IMR-90 (cell line): Measurements from ENCODE around the gene TALDO1. TPM values are rescaled to one million over a fixed set of nuclear protein-coding genes. Genes with fewer than 3 reads are reported as not detected.

Experiments
- ATAC-seq: fragments of 200-7000 bp; cut with Tn5 transposase; 2 replicates; pipeline ENCODE4 v1.9.1; 2020; ENCODE audit warnings: low read depth, mild to moderate bottlenecking, moderate library complexity
- BruUV-seq: library from RNA; stranded (reverse); fragments of 400-500 nt; replicated peaks from 2 replicates; lab custom pipeline; 2021; lab: Mats Ljungman, UMichigan
- CTCF ChIA-PET: fragments of 300-600 bp; formaldehyde crosslinking; extraction: SDS; loops from one replicate; lab custom pipeline; 2021; ENCODE audit warnings: antibody characterized with exemption; lab: Yijun Ruan, JAX
- POLR2A ChIA-PET: fragments of 300-600 bp; sonication (Branson Sonifier 250); formaldehyde crosslinking; loops from one replicate; lab custom pipeline; 2022; ENCODE audit warnings: antibody characterized with exemption; ENCODE audit not compliant: unreplicated experiment; lab: Charles Lee
- DNase-seq: peaks from one replicate; pipeline ENCODE4 v3.0.0; 2013
- H2AFZ ChIP-seq: replicated peaks from 2 replicates; pipeline ENCODE3; 2013; ENCODE audit warnings: low read length, mild to moderate bottlenecking; ENCODE audit not compliant: poor library complexity
- H2AK5ac ChIP-seq: 2 replicates; pipeline ENCODE4 v1.6.1; 2013; ENCODE audit warnings: low read depth, low read length, inconsistent platforms
- H2AK9ac ChIP-seq: replicated peaks from 2 replicates; pipeline ENCODE3; 2013; ENCODE audit warnings: mild to moderate bottlenecking, low read depth, low read length, moderate library complexity; ENCODE audit not compliant: poor library complexity
- H2BK120ac ChIP-seq: 2 replicates; pipeline ENCODE4 v1.6.1; 2013; ENCODE audit warnings: low read depth, low read length, inconsistent platforms
- H2BK15ac ChIP-seq: 3 replicates; pipeline ENCODE4 v1.6.1; 2013; ENCODE audit warnings: low read depth, low read length, inconsistent platforms
- H2BK20ac ChIP-seq: 2 replicates; pipeline ENCODE4 v1.6.1; 2013; ENCODE audit warnings: low read depth, mild to moderate bottlenecking, inconsistent platforms, low read length, moderate library complexity
- H2BK5ac ChIP-seq: 2 replicates; pipeline ENCODE4 v1.6.1; 2013; ENCODE audit warnings: mild to moderate bottlenecking, low read depth, low read length, inconsistent platforms; ENCODE audit not compliant: poor library complexity, severe bottlenecking
- H3K14ac ChIP-seq: replicated peaks from 2 replicates; pipeline ENCODE4 v1.6.1; 2013; ENCODE audit warnings: low read depth, low read length, inconsistent platforms
- H3K18ac ChIP-seq: 2 replicates; pipeline ENCODE4 v1.6.1; 2013; ENCODE audit warnings: low read depth, low read length, control low read depth
- H3K23ac ChIP-seq: 2 replicates; pipeline ENCODE4 v1.6.1; 2013; ENCODE audit warnings: low read depth, low read length, inconsistent platforms
- H3K27ac ChIP-seq: 2 replicates; pipeline ENCODE4 v1.5.1; 2013; ENCODE audit warnings: mild to moderate bottlenecking, control low read depth, low read length; ENCODE audit not compliant: insufficient read depth
- H3K27me3 ChIP-seq: 2 replicates; pipeline ENCODE4 v1.6.1; 2013; ENCODE audit warnings: low read length; ENCODE audit not compliant: control insufficient read depth, insufficient read depth
- H3K36me3 ChIP-seq: 2 replicates; pipeline ENCODE4 v1.6.1; 2013; ENCODE audit warnings: low read length, mixed read lengths; ENCODE audit not compliant: control insufficient read depth, insufficient read depth
- H3K4ac ChIP-seq: 2 replicates; pipeline ENCODE4 v1.6.1; 2013; ENCODE audit warnings: low read depth, low read length, inconsistent platforms
- H3K4me1 ChIP-seq: 2 replicates; pipeline ENCODE4 v1.6.1; 2013; ENCODE audit warnings: low read length, mixed read lengths; ENCODE audit not compliant: control insufficient read depth, insufficient read depth
- H3K4me2 ChIP-seq: 2 replicates; pipeline ENCODE4 v1.6.1; 2013; ENCODE audit warnings: low read depth, mild to moderate bottlenecking, control low read depth, low read length, moderate library complexity
- H3K4me3 ChIP-seq: 2 replicates; pipeline ENCODE4 v1.5.1; 2013; ENCODE audit warnings: low read depth, mild to moderate bottlenecking, control low read depth, low read length, moderate library complexity; ENCODE audit not compliant: insufficient read depth
- H3K56ac ChIP-seq: 2 replicates; pipeline ENCODE4 v1.6.1; 2013; ENCODE audit warnings: low read length, inconsistent platforms; ENCODE audit not compliant: insufficient read depth; ENCODE audit errors: extremely low read depth
- H3K79me1 ChIP-seq, 2 experiments: 2 replicates each; pipeline ENCODE4 v1.6.1; 2013; ENCODE audit warnings: low read length in 2 of 2, inconsistent platforms in 1 of 2, low read depth in 1 of 2
- H3K9ac ChIP-seq: 2 replicates; pipeline ENCODE4 v1.6.1; 2013; ENCODE audit warnings: low read depth, low read length, control low read depth
- H3K9me1 ChIP-seq: 2 replicates; pipeline ENCODE4 v1.6.1; 2013; ENCODE audit warnings: low read length, inconsistent platforms; ENCODE audit not compliant: insufficient read depth
- H3K9me3 ChIP-seq: 2 replicates; pipeline ENCODE4 v1.6.1; 2013; ENCODE audit warnings: low read length; ENCODE audit not compliant: control insufficient read depth, insufficient read depth
- H4K20me1 ChIP-seq: 2 replicates; pipeline ENCODE4 v1.6.1; 2013; ENCODE audit warnings: low read length, inconsistent platforms; ENCODE audit not compliant: insufficient read depth
- H4K5ac ChIP-seq: 2 replicates; pipeline ENCODE4 v1.6.1; 2013; ENCODE audit warnings: mild to moderate bottlenecking, low read depth, low read length, control low read depth
- H4K8ac ChIP-seq, 2 experiments: 2 replicates each; pipeline ENCODE4 v1.6.1; 2013; ENCODE audit warnings: low read depth in 2 of 2, low read length in 2 of 2, control low read depth in 1 of 2, inconsistent platforms in 1 of 2
- H4K91ac ChIP-seq: 2 replicates; pipeline ENCODE4 v1.6.1; 2013; ENCODE audit warnings: low read depth, low read length, inconsistent platforms; ENCODE audit not compliant: insufficient read depth
- BHLHE40 ChIP-seq: fragments of 150-350 bp; IDR thresholded peaks from 2 replicates; pipeline ENCODE4 v1.6.1; 2016; ENCODE audit warnings: mild to moderate bottlenecking, low read depth, low read length
- CHD1 ChIP-seq: IDR thresholded peaks from 2 replicates; pipeline ENCODE4 v1.6.1; 2012; ENCODE audit warnings: low read depth, low read length, improper control_type of control experiment
- FOS ChIP-seq: fragments of 150-350 bp; IDR thresholded peaks from 2 replicates; pipeline ENCODE4 v1.6.1; 2016; ENCODE audit warnings: low read depth, low read length
- MAFK ChIP-seq: IDR thresholded peaks from 2 replicates; pipeline ENCODE4 v1.6.1; 2012; ENCODE audit warnings: low read depth, low read length, improper control_type of control experiment
- MAZ ChIP-seq: IDR thresholded peaks from 2 replicates; pipeline ENCODE4 v1.6.1; 2012; ENCODE audit warnings: low read depth, mild to moderate bottlenecking, low read length, improper control_type of control experiment, moderate library complexity, borderline replicate concordance
- RCOR1 ChIP-seq: IDR thresholded peaks from 2 replicates; pipeline ENCODE4 v1.6.1; 2012; ENCODE audit warnings: mild to moderate bottlenecking, low read length, improper control_type of control experiment; ENCODE audit not compliant: insufficient replicate concordance
- RFX5 ChIP-seq: IDR thresholded peaks from 2 replicates; pipeline ENCODE4 v1.8.0; 2012; ENCODE audit warnings: low read depth, mild to moderate bottlenecking, low read length, moderate library complexity
- SMC3 ChIP-seq: fragments of 150-350 bp; IDR thresholded peaks from 2 replicates; pipeline ENCODE4 v1.6.1; 2016; ENCODE audit warnings: low read depth, mild to moderate bottlenecking, antibody characterized with exemption, low read length, moderate library complexity
- WGBS, 2 experiments: methylation state at CpG; one replicate each; pipeline versions ENCODE4 v1.1.5 to v1.1.7; 2013; ENCODE audit warnings: missing lambda C conversion rate in 2 of 2; ENCODE audit not compliant: insufficient read length in 1 of 2; ENCODE audit errors: extremely low coverage in 2 of 2; 5-methylcytosine and 5-hydroxymethylcytosine counted together
- dilution Hi-C: fragments of 300-500 bp; cut with HindIII; formaldehyde crosslinking; loops from one replicate; pipeline ENCODE4 v1.14.3; 2018; ENCODE audit warnings: low sequenced_read_pairs; ENCODE audit not compliant: unreplicated experiment
- in situ Hi-C: fragments of 300-500 bp; cut with MboI; formaldehyde crosslinking; loops from 3 replicates; pipeline ENCODE4 v1.14.3; 2019; ENCODE audit warnings: low sequenced_read_pairs, inconsistent platforms, mixed read lengths
- intact Hi-C: fragments of 100-400 bp; cut with micrococcal nuclease; formaldehyde crosslinking; loops from 2 replicates; pipeline ENCODE4 v1.10.0; 2022
- polyA plus RNA-seq, 3 experiments: library from polyadenylated mRNA; depleted of rRNA; stranded (reverse); fragments of >200 nt; gene quantifications; 2 replicates each; pipeline ENCODE4 v1.2.3, GENCODE V29; 2012; ENCODE audit warnings: low replicate concordance in 1 of 3
- total RNA-seq: library from RNA; depleted of rRNA; stranded (reverse); fragments of >200 nt; gene quantifications from 2 replicates; pipeline ENCODE4 v1.2.3, GENCODE V29; 2012
- TF ChIP-seq, protein P1 (sequence below): fragments of 150-350 bp; IDR thresholded peaks from 2 replicates; pipeline ENCODE4 v1.6.1; 2017; ENCODE audit warnings: mild to moderate bottlenecking, antibody characterized with exemption, low read length, low read depth

The TALDO1 gene
- total and polyA plus RNA-seq, 2 of the 4 experiments (the other 2 are of a cell fraction) = 147 to 210 TPM

DNA sequence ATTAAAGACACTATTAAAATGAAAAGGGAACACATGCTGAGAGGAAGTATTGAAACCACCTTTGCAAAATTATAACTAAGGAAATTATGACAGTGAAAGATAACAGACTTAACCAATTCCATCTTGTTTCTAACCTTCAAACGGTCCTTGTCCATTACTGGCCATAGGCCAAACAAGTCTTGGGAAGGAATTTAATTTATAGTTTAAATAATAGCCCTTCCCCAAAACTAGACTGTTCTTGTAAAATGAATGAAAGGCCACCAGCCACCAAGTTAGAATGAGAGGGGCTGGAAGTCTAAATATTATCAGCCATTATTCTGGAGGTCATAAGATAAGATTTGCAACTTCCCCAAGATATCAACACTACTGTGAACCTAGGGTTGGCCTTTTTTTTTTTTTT, 1.8 kb upstream of the TALDO1 start:
- Histone ChIP-seq H3K56ac (no peak overlapping the region), H3K9ac (no peak overlapping the region), H3K27ac (no peak overlapping the region), H3K27me3 (no peaks in the 10 kb centered on the region), H4K20me1 (peaks cover 20% of the 10 kb centered on the region), H4K5ac (no peak overlapping the region), H2AFZ (no peak overlapping the region), H3K18ac (no peak overlapping the region), H2BK15ac (no peak overlapping the region), H2BK20ac (no peak overlapping the region), H2BK5ac (no peak overlapping the region), H2AK9ac (no peak overlapping the region), H3K23ac (no peak overlapping the region), H2AK5ac (no peak overlapping the region), H4K91ac (no peak overlapping the region), H3K4me2 (no peak overlapping the region), H3K9me3 (no peaks in the 10 kb centered on the region), H3K9me1 (peaks cover 18% of the 10 kb centered on the region), H3K36me3 (no peaks in the 10 kb centered on the region; the same call in 1 of the 2 replicates), H4K8ac (no peak overlapping the region), H3K4me3 (no peak overlapping the region), H3K79me1 (peaks cover 14 to 32% of the 10 kb centered on the region in 2 experiments; a peak in 3 of 4 replicates), H3K14ac (no peak overlapping the region), H3K4ac (no peak overlapping the region), H3K4me1 (peaks cover 11% of the 10 kb centered on the region), H2BK120ac (no peak overlapping the region)
- DNase-seq (no peak), ATAC-seq (no peak)
- TF ChIP-seq MAFK = no peak
- no peak for TF ChIP-seq SMC3
- TF ChIP-seq RCOR1 = no peak
- TF ChIP-seq MAZ = no peak
- TF ChIP-seq FOS = no peak
- no peak for TF ChIP-seq CHD1
- no peak for TF ChIP-seq BHLHE40
- TF ChIP-seq RFX5 = no peak
- TF ChIP-seq, protein P1, sequence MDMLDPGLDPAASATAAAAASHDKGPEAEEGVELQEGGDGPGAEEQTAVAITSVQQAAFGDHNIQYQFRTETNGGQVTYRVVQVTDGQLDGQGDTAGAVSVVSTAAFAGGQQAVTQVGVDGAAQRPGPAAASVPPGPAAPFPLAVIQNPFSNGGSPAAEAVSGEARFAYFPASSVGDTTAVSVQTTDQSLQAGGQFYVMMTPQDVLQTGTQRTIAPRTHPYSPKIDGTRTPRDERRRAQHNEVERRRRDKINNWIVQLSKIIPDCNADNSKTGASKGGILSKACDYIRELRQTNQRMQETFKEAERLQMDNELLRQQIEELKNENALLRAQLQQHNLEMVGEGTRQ = no peak
- dilution Hi-C loops (no loop called here), intact Hi-C loops (no loop called here), in situ Hi-C loops (no loop called here)
- no CpG with 5 or more reads among the region's 1 CpG for WGBS, 2 experiments
- ChIA-PET POLR2A (no interaction called here), CTCF (no interaction called here)
- no TSS peak for BruUV-seq
